Right lobe of liver (tissue), 6 donors: ENCODE measurements around the gene CDK11B. TPM values are rescaled to one million over a fixed set of nuclear protein-coding genes. Genes with fewer than 3 reads are reported as not detected.

Source experiments
- ATAC-seq, 4 donors: fragments of 200-7000 bp; cut with Tn5 transposase; one replicate each; pipeline ENCODE4 v1.9.1; 2020; ENCODE audit warnings: mild to moderate bottlenecking in 4 of 4, moderate library complexity in 4 of 4
- DNase-seq, 3 donors: peaks; one replicate each; pipeline ENCODE4 v3.0.0-alpha.2; 2020
- H3K27ac ChIP-seq, 3 donors: fragments of 200-600 bp; one replicate each; pipeline ENCODE4 v1.8.0; 2022
- H3K27me3 ChIP-seq, 2 donors: fragments of 200-600 bp; one replicate each; pipeline ENCODE4 v1.8.0; 2022
- H3K36me3 ChIP-seq, 4 donors: fragments of 200-600 bp; sonication (generic) in 1 of 4; one replicate each; pipeline versions ENCODE4 v1.5.1 to v1.8.0; 2017 to 2022; ENCODE audit warnings: control low read depth in 1 of 4
- H3K4me1 ChIP-seq, 4 donors: fragments of 200-600 bp; sonication (generic) in 1 of 4; one replicate each; pipeline versions ENCODE4 v1.5.1 to v1.8.0; 2017 to 2022; ENCODE audit warnings: control low read depth in 1 of 4
- H3K4me3 ChIP-seq, 3 donors: fragments of 200-600 bp; one replicate each; pipeline ENCODE4 v1.8.0; 2022
- H3K9me3 ChIP-seq, 4 donors: fragments of 200-600 bp; sonication (generic) in 1 of 4; one replicate each; pipeline versions ENCODE4 v1.5.1 to v1.8.0; 2017 to 2022; ENCODE audit warnings: control low read depth in 1 of 4
- POLR2A ChIP-seq: fragments of 450-650 bp; IDR thresholded peaks from one replicate; pipeline ENCODE4 v1.6.1; 2017; ENCODE audit warnings: antibody characterized with exemption, mild to moderate bottlenecking
- WGBS: methylation state at CpG from one replicate; pipeline ENCODE4 v1.1.6; 2018; ENCODE audit warnings: low coverage, low lambda C conversion rate; ENCODE audit not compliant: insufficient coverage; ENCODE audit errors: missing lambda C conversion rate; 5-methylcytosine and 5-hydroxymethylcytosine counted together
- intact Hi-C, 2 donors: fragments of 100-400 bp; cut with DNase I; formaldehyde crosslinking; loops; one replicate each; pipeline versions ENCODE4 v1.11.2 to v1.14.1; 2022
- total RNA-seq, 6 experiments: library from RNA; depleted of rRNA in 2 of 6; stranded (reverse); fragments of >200 nt in 2 of 6; fragmentation: NEBNext Ultra II Directional in 3 of 6; extraction: Animal tissue kit (Norgen Biotek cat#: 25700) in 3 of 6; gene quantifications; one replicate each; pipeline versions ENCODE4 v1.1.0 to v1.2.4, GENCODE V29; 2016 to 2023
- TF ChIP-seq, protein P1 (sequence below), 4 donors: fragments of 200-600 bp in 3 of 4; fragments of 450-650 bp in 1 of 4; IDR thresholded peaks; one replicate each; pipeline versions ENCODE4 v1.5.1 to v1.8.0; 2016 to 2022; ENCODE audit warnings: antibody characterized with exemption in 4 of 4, mild to moderate bottlenecking in 2 of 4
- donor health status: DM: no; HTN: yes; CAD: no.
- donor health status: DM: no; HTN: no; CAD: no.
- donor health status: DM: no; HTN: no; CAD: no.
- donor health status: DM: no; HTN: yes; CAD: no.
- donor health status: DM: no; HTN: yes; CAD: no.

The CDK11B gene
- total RNA-seq, 6 experiments from 2014 or later, result 8.0 to 11.8 (median 9.5) TPM

DNA sequence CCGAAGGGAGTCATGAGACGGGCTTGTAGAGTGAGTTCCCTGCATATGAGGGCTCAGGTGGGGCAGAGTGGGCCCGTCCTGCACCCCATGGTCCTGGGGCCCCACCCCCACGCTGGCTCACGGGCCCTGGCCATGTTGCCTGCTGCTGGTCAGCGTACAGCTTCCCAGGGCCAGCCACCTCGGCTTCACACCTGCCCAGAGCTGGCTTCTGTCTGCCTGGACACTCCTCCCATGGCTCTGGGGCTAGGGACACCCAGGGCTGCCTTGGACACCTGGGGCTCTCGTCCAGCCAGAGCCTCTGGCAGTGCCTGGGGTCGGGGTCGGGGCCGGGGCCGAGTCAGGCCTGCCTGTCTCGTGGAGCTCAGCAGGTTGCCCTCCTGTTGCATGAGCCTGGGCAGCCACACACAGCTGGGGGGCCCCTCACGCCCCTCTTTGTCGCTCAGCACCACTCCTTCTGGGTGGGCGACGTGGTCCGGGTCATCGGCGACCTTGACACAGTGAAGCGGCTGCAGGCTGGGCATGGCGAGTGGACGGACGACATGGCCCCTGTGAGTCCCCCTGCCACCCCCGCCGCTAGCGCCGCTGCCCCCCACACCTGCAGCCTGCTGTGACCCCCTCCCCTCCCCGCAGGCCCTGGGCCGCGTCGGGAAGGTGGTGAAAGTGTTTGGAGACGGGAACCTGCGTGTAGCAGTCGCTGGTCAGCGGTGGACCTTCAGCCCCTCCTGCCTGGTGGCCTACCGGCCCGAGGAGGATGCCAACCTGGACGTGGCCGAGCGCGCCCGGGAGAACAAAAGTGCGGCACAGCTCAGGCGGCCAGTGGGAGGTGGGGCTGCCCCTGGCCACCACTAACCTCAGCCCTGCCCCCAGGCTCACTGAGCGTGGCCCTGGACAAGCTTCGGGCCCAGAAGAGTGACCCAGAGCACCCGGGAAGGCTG is 32.3 kb downstream of the CDK11B start:
- DNase-seq (peak; percentile 18 to 54 (median 46)), ATAC-seq (no peak)
- H3K27ac ChIP-seq, result no peak overlapping the region
- H3K9me3 ChIP-seq, result no peaks in the 10 kb centered on the region
- no peaks in the 10 kb centered on the region for H3K4me1 ChIP-seq
- H3K27me3 ChIP-seq, result no peaks in the 10 kb centered on the region
- H3K36me3 ChIP-seq, result peaks cover 0 to 4% (median 2%) of the 10 kb centered on the region in 4 donors
- no peak overlapping the region for H3K4me3 ChIP-seq
- TF ChIP-seq, protein P1, sequence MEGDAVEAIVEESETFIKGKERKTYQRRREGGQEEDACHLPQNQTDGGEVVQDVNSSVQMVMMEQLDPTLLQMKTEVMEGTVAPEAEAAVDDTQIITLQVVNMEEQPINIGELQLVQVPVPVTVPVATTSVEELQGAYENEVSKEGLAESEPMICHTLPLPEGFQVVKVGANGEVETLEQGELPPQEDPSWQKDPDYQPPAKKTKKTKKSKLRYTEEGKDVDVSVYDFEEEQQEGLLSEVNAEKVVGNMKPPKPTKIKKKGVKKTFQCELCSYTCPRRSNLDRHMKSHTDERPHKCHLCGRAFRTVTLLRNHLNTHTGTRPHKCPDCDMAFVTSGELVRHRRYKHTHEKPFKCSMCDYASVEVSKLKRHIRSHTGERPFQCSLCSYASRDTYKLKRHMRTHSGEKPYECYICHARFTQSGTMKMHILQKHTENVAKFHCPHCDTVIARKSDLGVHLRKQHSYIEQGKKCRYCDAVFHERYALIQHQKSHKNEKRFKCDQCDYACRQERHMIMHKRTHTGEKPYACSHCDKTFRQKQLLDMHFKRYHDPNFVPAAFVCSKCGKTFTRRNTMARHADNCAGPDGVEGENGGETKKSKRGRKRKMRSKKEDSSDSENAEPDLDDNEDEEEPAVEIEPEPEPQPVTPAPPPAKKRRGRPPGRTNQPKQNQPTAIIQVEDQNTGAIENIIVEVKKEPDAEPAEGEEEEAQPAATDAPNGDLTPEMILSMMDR (IDR thresholded peaks at IDR 0.05), result no peak
- TF ChIP-seq POLR2A, result no peak
- 80% methylated on average over 1 of the region's 48 CpGs for WGBS
- intact Hi-C loops, result loop anchor here in 1 of 2 donors (10.0 kb wide), 1 partner anchor 48 kb away; no protein-coding TSS in a partner anchor

DNA sequence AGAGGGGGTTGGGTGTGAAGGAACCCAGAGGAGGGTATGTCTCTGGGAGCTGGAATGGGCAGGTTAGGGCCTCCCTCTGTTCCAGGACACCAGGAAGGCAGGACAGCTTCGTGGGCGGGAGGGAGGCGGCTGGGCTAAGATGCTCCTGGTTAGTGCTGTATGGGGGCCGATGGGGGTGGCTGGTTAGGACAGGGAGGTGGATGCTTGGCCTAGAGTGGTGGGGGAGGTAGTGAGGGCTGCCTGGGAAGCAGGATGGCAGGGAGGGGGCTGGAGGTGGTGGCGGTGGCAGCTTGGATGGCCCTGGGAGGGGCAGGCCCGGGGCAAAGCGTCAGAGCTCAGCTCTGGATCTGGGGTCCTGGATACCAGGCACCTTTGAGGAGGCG is 33.0 kb downstream of the CDK11B start:
- TF ChIP-seq POLR2A, result no peak
- TF ChIP-seq, protein P1 (IDR thresholded peaks at IDR 0.05), result no peak
- intact Hi-C loops, result loop anchor here in 1 of 2 donors (10.0 kb wide), 1 partner anchor 49 kb away; no protein-coding TSS in a partner anchor
- no peaks in the 10 kb centered on the region for H3K9me3 ChIP-seq
- no peaks in the 10 kb centered on the region for H3K27me3 ChIP-seq
- ATAC-seq, result no peak
- H3K27ac ChIP-seq, result no peak overlapping the region
- no peak overlapping the region for H3K4me3 ChIP-seq
- no peaks in the 10 kb centered on the region for H3K4me1 ChIP-seq
- DNase-seq, result peak in 2 of 3 donors; percentile 37 to 41
- H3K36me3 ChIP-seq, result peaks cover 0 to 4% (median 2%) of the 10 kb centered on the region in 4 donors
- 100% methylated on average over 5 of the region's 8 CpGs for WGBS

DNA sequence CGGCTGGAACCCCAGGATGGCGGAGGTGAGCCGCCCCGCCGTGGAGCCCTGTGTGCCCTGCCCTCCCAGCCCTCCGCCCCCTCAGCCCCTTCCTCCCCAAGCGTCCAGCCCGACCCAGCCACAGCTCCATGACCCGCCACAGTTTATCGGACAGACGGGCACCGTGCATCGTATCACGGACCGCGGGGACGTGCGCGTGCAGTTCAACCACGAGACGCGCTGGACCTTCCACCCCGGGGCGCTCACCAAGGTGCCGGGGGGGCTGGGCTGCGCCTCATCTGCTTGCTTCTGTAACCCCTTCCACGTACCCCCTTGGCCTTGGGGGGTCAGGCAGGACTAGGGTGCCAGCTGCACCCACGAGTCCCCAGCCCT is 33.4 kb downstream of the CDK11B start:
- intact Hi-C loops, result loop anchor here in 1 of 2 donors (10.0 kb wide), 1 partner anchor 49 kb away; no protein-coding TSS in a partner anchor
- no peak overlapping the region for H3K27ac ChIP-seq
- peak in 2 of 3 donors; percentile 39 for DNase-seq
- H3K27me3 ChIP-seq, result no peaks in the 10 kb centered on the region
- no peaks in the 10 kb centered on the region for H3K9me3 ChIP-seq
- H3K4me1 ChIP-seq, result no peaks in the 10 kb centered on the region
- no peak for ATAC-seq
- H3K36me3 ChIP-seq, result peaks cover 0 to 4% (median 2%) of the 10 kb centered on the region in 4 donors
- TF ChIP-seq, protein P1 (IDR thresholded peaks at IDR 0.05), result no peak
- no peak for TF ChIP-seq POLR2A
- WGBS, result 70% methylated on average over 3 of the region's 28 CpGs
- no peak overlapping the region for H3K4me3 ChIP-seq

DNA sequence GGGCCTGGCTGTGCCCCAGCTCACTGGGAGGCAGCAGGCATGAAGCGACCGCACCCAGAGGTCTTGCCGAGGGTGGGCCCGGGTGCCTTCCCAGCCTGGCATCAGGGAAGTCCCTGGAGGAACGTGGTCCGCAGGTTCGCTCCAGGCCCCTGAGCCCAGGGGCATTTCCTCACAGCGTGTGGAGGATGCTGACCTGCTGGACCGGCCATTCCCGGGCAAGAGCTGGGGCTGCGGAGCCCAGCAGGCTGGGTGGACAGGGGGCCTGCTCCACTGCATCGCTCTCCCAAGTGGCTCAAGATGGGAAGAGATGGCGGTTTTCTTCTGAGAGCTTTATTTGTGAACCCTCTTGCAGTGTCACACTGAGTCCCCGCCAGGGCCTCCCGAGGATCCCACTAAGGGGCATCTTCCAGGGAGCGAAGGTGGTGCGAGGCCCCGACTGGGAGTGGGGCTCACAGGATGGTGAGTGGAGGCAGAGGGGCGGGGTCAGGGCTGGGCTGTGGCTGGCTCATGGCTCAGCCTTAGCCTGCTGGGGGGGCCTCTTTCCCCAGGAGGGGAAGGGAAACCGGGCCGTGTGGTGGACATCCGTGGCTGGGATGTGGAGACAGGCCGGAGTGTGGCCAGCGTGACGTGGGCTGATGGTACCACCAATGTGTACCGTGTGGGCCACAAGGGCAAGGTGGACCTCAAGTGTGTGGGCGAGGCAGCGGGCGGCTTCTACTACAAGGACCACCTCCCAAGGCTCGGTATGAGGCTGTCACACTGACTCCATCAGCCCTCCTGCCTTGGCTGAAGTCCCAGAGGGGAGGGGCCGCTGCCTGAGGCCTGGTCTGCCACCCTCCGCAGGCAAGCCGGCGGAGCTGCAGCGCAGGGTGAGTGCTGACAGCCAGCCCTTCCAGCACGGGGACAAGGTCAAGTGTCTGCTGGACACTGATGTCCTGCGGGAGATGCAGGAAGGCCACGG is 34.1 kb downstream of the CDK11B start:
- DNase-seq (peak in 2 of 3 donors; percentile 44 to 51), ATAC-seq (no peak)
- H3K27me3 ChIP-seq, result no peaks in the 10 kb centered on the region
- H3K36me3 ChIP-seq, result peaks cover 0 to 4% (median 2%) of the 10 kb centered on the region in 4 donors
- TF ChIP-seq, protein P1 (IDR thresholded peaks at IDR 0.05), result no peak
- no peak for TF ChIP-seq POLR2A
- H3K4me3 ChIP-seq, result no peak overlapping the region
- H3K27ac ChIP-seq, result no peak overlapping the region
- H3K9me3 ChIP-seq, result no peaks in the 10 kb centered on the region
- intact Hi-C loops, result loop anchor here in 1 of 2 donors (10.0 kb wide), 1 partner anchor 50 kb away; no protein-coding TSS in a partner anchor
- H3K4me1 ChIP-seq, result no peaks in the 10 kb centered on the region
- WGBS, result no CpG with 5 or more reads among the region's 38 CpGs
